Tibial artery (tissue), 4 donors: ENCODE data around the gene NPC2.
A peak's percentile ranks its signal among the peaks of the same experiment; 100 is the strongest.

Experiments used
- DNase-seq, 2 donors: peaks; one replicate each; pipeline ENCODE4 v3.0.0-alpha.2; 2019
- H3K27ac ChIP-seq, 2 donors: fragments of 200-600 bp; sonication (generic) in 1 of 2; 1 replicate in 1 of 2; 2 replicates in 1 of 2; pipeline ENCODE4 v1.5.1; 2018 to 2019; ENCODE audit warnings: mild to moderate bottlenecking in 1 of 2
- H3K27me3 ChIP-seq, 2 donors: fragments of 200-600 bp; sonication (generic) in 1 of 2; one replicate each; pipeline versions ENCODE4 v1.5.1 to v1.6.0; 2016 to 2019
- H3K36me3 ChIP-seq, 3 donors: fragments of 200-600 bp; sonication (generic) in 2 of 3; one replicate each; pipeline ENCODE4 v1.5.1; 2016 to 2019; ENCODE audit warnings: mild to moderate bottlenecking in 2 of 3
- H3K4me1 ChIP-seq, 4 donors: fragments of 200-600 bp; sonication (generic) in 2 of 4; 1 replicate in 3 of 4; 2 replicates in 1 of 4; pipeline ENCODE4 v1.5.1; 2016 to 2019
- H3K4me3 ChIP-seq, 2 donors: fragments of 200-600 bp; sonication (generic) in 1 of 2; 1 replicate in 1 of 2; 2 replicates in 1 of 2; pipeline ENCODE4 v1.5.1; 2018 to 2019; ENCODE audit warnings: mild to moderate bottlenecking in 2 of 2
- H3K9me3 ChIP-seq, 3 donors: fragments of 200-600 bp; sonication (generic) in 1 of 3; one replicate each; pipeline ENCODE4 v1.5.1; 2016 to 2019
- CTCF ChIP-seq, 2 experiments: fragments of 200-600 bp in 1 of 2; fragments of 450-650 bp in 1 of 2; IDR thresholded peaks; one replicate each; pipeline ENCODE4 v1.5.1; 2017 to 2019; ENCODE audit warnings: antibody characterized with exemption in 2 of 2, mild to moderate bottlenecking in 1 of 2, moderate library complexity in 1 of 2
- intact Hi-C: fragments of 100-400 bp; cut with DNase I; formaldehyde crosslinking; loops from one replicate; pipeline ENCODE4 v1.15.0; 2023; ENCODE audit warnings: low total_unique reads

The NPC2 gene

GRCh38 chr14:74535756-74536325 is 42.7 kb upstream of the NPC2 start:
- no peak for DNase-seq
- Histone ChIP-seq H3K36me3 (peaks cover 3 to 66% (median 5%) of the 10 kb centered on the region in 3 donors), H3K4me3 (no peak overlapping the region), H3K4me1 (peaks cover 0 to 6% (median 0%) of the 10 kb centered on the region in 4 donors), H3K27ac (peak overlapping the region in 1 of 2 donors; percentile 20), H3K27me3 (no peaks in the 10 kb centered on the region), H3K9me3 (no peaks in the 10 kb centered on the region)
- intact Hi-C loops: no loop called here
- TF ChIP-seq CTCF (IDR thresholded peaks at IDR 0.05): no peak

- Histone ChIP-seq H3K4me1 (peaks cover 0 to under 1% (median 0%) of the 10 kb centered on the region in 4 donors), H3K27ac (no peak overlapping the region), H3K27me3 (no peaks in the 10 kb centered on the region), H3K4me3 (no peak overlapping the region), H3K36me3 (peaks cover 3 to 72% (median 18%) of the 10 kb centered on the region in 3 donors), H3K9me3 (no peaks in the 10 kb centered on the region)
- DNase-seq: no peak
- TF ChIP-seq CTCF (IDR thresholded peaks at IDR 0.05): no peak
- intact Hi-C loops: no loop called here
Measured at GRCh38 chr14:74533576-74533975, 40.5 kb upstream of the NPC2 start.

GRCh38 chr14:74532246-74532645 is 39.1 kb upstream of the NPC2 start:
- intact Hi-C loops: no loop called here
- TF ChIP-seq CTCF (IDR thresholded peaks at IDR 0.05): no peak
- peak overlapping the region in 1 of 2 donors; percentile 30 for H3K27ac ChIP-seq

GRCh38 chr14:74531467-74531866 is 38.4 kb upstream of the NPC2 start:
- no peak overlapping the region for H3K4me3 ChIP-seq
- no peak for TF ChIP-seq CTCF (IDR thresholded peaks at IDR 0.05)
- no peaks in the 10 kb centered on the region for H3K27me3 ChIP-seq
- H3K27ac ChIP-seq: peak overlapping the region in 1 of 2 donors; percentile 30
- peaks cover 0 to 8% (median 0%) of the 10 kb centered on the region in 4 donors for H3K4me1 ChIP-seq
- no peak for DNase-seq
- peaks cover 3 to 85% (median 30%) of the 10 kb centered on the region in 3 donors for H3K36me3 ChIP-seq
- H3K9me3 ChIP-seq: no peaks in the 10 kb centered on the region
- intact Hi-C loops: no loop called here

More at GRCh38 chr14:74532246-74532645, 39.1 kb upstream of the NPC2 start:
- Histone ChIP-seq H3K27me3 (no peaks in the 10 kb centered on the region), H3K4me3 (no peak overlapping the region), H3K4me1 (peaks cover 0 to 8% (median 0%) of the 10 kb centered on the region in 4 donors), H3K9me3 (no peaks in the 10 kb centered on the region), H3K36me3 (peaks cover 3 to 84% (median 29%) of the 10 kb centered on the region in 3 donors)
- DNase-seq: no peak

- intact Hi-C loops: no loop called here
- DNase-seq: no peak
- Histone ChIP-seq H3K27ac (no peak overlapping the region), H3K36me3 (peaks cover 3 to 84% (median 30%) of the 10 kb centered on the region in 3 donors), H3K4me3 (no peak overlapping the region), H3K27me3 (no peaks in the 10 kb centered on the region), H3K4me1 (peaks cover 0 to 8% (median 0%) of the 10 kb centered on the region in 4 donors), H3K9me3 (no peaks in the 10 kb centered on the region)
- TF ChIP-seq CTCF (IDR thresholded peaks at IDR 0.05): no peak
Measured at GRCh38 chr14:74531006-74531405, 37.9 kb upstream of the NPC2 start.
